OCI-LY7 (cell line): ENCODE data around the gene TJAP1.
"Not testable (repeated sequence)": the region's sequence is repeated elsewhere in the genome, so short reads cannot be mapped to it uniquely, and the experiment has no call there.

Experiments used
- EZH2phosphoT487 ChIP-seq: fragments of 200-600 bp; sonication (generic); IDR thresholded peaks from 2 replicates; pipeline ENCODE4 v1.6.1; 2018; ENCODE audit warnings: low read depth, borderline replicate concordance, mild to moderate bottlenecking, mixed run types, antibody characterized with exemption, low read length, moderate library complexity, mixed read lengths
- TF ChIP-seq, protein P1 (sequence below): fragments of 200-600 bp; sonication (generic); conservative IDR thresholded peaks from 2 replicates; pipeline ENCODE4 v1.5.1; 2014; ENCODE audit warnings: mild to moderate bottlenecking, antibody characterized with exemption, low read length, moderate library complexity, mixed read lengths

DNA sequence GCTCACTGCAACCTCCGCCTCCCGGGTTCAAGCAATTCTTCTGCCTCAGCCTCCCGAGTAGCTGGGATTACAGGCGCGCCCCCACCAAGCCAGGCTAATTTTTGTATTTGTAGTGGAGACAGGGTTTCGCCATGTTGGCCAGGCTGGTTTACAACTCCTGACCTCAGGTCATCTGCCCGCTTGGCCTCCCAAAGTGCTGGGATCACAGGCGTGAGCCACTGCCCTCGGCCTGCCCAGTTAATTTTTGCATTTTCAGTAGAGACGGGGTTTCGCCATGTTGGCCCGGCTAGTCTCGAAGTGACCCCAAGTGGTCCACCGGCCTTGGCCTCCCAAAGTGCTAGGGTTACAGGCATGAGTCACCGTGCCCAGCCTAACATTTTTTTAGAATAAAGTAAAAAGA, 19.2 kb upstream of the TJAP1 start:
- TF ChIP-seq, protein P1, sequence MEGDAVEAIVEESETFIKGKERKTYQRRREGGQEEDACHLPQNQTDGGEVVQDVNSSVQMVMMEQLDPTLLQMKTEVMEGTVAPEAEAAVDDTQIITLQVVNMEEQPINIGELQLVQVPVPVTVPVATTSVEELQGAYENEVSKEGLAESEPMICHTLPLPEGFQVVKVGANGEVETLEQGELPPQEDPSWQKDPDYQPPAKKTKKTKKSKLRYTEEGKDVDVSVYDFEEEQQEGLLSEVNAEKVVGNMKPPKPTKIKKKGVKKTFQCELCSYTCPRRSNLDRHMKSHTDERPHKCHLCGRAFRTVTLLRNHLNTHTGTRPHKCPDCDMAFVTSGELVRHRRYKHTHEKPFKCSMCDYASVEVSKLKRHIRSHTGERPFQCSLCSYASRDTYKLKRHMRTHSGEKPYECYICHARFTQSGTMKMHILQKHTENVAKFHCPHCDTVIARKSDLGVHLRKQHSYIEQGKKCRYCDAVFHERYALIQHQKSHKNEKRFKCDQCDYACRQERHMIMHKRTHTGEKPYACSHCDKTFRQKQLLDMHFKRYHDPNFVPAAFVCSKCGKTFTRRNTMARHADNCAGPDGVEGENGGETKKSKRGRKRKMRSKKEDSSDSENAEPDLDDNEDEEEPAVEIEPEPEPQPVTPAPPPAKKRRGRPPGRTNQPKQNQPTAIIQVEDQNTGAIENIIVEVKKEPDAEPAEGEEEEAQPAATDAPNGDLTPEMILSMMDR = not testable (repeated sequence)
- not testable (repeated sequence) for TF ChIP-seq EZH2phosphoT487
